ENCODE measurements around the gene MOGAT3. TPM values are rescaled to one million over a fixed set of nuclear protein-coding genes. Genes with fewer than 3 reads are reported as not detected.

MOGAT3 gene
- total and polyA plus RNA-seq, 2 experiments from 2014 or later, result 0.44 TPM; not detected in 1

GRCh38 chr7:101220295-101220694, 19.5 kb upstream of the MOGAT3 start:
- peaks cover 4% of the 10 kb centered on the region; the same call in 1 of the 2 replicates for H4K20me1 ChIP-seq (replicated peaks; ENCODE audit: insufficient read depth)
- no peak for DNase-seq (ENCODE audit: low spot score)
- H3K4me3 Mint-ChIP-seq, result no peak overlapping the region

More at GRCh38 chr7:101220295-101220694, 19.5 kb upstream of the MOGAT3 start:
- no peak for TF ChIP-seq EZH2phosphoT487 (IDR thresholded peaks at IDR 0.05; ENCODE audit: unreplicated experiment)
- TF ChIP-seq CTCF (conservative IDR thresholded peaks at IDR 0.05; ENCODE audit: low read depth in 2 of 2), result no peak
- TF ChIP-seq REST (IDR thresholded peaks at IDR 0.05; ENCODE audit: unreplicated experiment), result no peak
- no peak for TF ChIP-seq ZNF114 (CRISPR knock-in tag; IDR thresholded peaks at IDR 0.05)
- no peak for TF ChIP-seq ZNF331 (CRISPR knock-in tag; IDR thresholded peaks at IDR 0.05; ENCODE audit: low read depth)
- TF ChIP-seq STAT1 (IDR thresholded peaks at IDR 0.05; ENCODE audit: unreplicated experiment), result no peak
- no peak for TF ChIP-seq JUNB (IDR thresholded peaks at IDR 0.05; ENCODE audit: unreplicated experiment)
- TF ChIP-seq CREB1 (CRISPR knock-in tag; IDR thresholded peaks at IDR 0.05; ENCODE audit: low read depth), result no peak
- no peak for TF ChIP-seq NANOG (IDR thresholded peaks at IDR 0.05; ENCODE audit: borderline replicate concordance)
- no peak for TF ChIP-seq POLR2AphosphoS5 (IDR thresholded peaks at IDR 0.05; ENCODE audit: low read depth)
- TF ChIP-seq ZNF462 (CRISPR knock-in tag; IDR thresholded peaks at IDR 0.05), result no peak
- Histone ChIP-seq H3K36me3 (ENCODE audit: insufficient read depth) (peaks cover 10% of the 10 kb centered on the region; the same call in 1 of the 2 replicates), H3K9me2 (ENCODE audit: insufficient read depth) (no peaks in the 10 kb centered on the region), H3K27ac (ENCODE audit: low read depth) (no peak overlapping the region), H3K4me1 (ENCODE audit: insufficient read depth) (peaks cover 12% of the 10 kb centered on the region), H3K4me2 (no peak overlapping the region), H3K79me2 (replicated peaks; ENCODE audit: insufficient read depth) (peaks cover 32% of the 10 kb centered on the region), H3K4me3 (no peak overlapping the region), H2AFZ (no peak overlapping the region), H3F3A (replicated peaks; ENCODE audit: low read depth) (0 out of 2 replicates have a peak, but pooled peaks cover 3% of the 10 kb centered on the region), H3K27me3 (ENCODE audit: insufficient read depth) (no peaks in the 10 kb centered on the region)
- Mint-ChIP-seq H3K27ac (no peak overlapping the region), H3K4me1 (peaks cover 24% of the 10 kb centered on the region), H3K27me3 (ENCODE audit: insufficient read depth, low read depth, poor library complexity) (peaks cover 16% of the 10 kb centered on the region), H3K36me3 (ENCODE audit: low read depth) (peaks cover 29% of the 10 kb centered on the region), H3K9me3 (no peaks in the 10 kb centered on the region)
- no peak for ATAC-seq
